Endothelial cell of umbilical vein (primary cell): ENCODE results near the gene FLRT3. TPM values are rescaled to one million over a fixed set of nuclear protein-coding genes. Genes with fewer than 3 reads are reported as not detected.

Source experiments
- BruUV-seq: library from RNA; stranded (reverse); fragments of 400-500 nt; replicated peaks from 2 replicates; lab custom pipeline; 2021; lab: Mats Ljungman, UMichigan
- CTCF ChIA-PET: fragments of 300-600, 350-600 bp; sonication (Branson Sonifier 250); formaldehyde crosslinking; loops from one replicate; lab custom pipeline; 2021; ENCODE audit warnings: antibody characterized with exemption, inconsistent platforms; lab: Charles Lee
- POLR2A ChIA-PET: fragments of 300-600, 350-600 bp; sonication (Branson Sonifier 250); formaldehyde crosslinking; loops from one replicate; lab custom pipeline; 2021; ENCODE audit warnings: antibody characterized with exemption, inconsistent platforms; lab: Charles Lee
- DNase-seq: peaks from one replicate; pipeline ENCODE4 v3.0.0-alpha.2; 2011; ENCODE audit warnings: low read depth, low spot score
- FAIRE-seq: peaks from 2 replicates; lab custom pipeline; 2011; peaks lifted over from hg19 to GRCh38; lab: Jason Lieb, UNC
- H2AFZ ChIP-seq: 2 replicates; pipeline ENCODE4 v1.6.0; 2012; ENCODE audit warnings: low read depth, low read length, control low read depth, inconsistent platforms
- H3K27ac ChIP-seq: 2 replicates; pipeline ENCODE4 v1.5.1; 2011; ENCODE audit warnings: low read depth, mild to moderate bottlenecking, control low read depth, low read length, moderate library complexity; ENCODE audit not compliant: insufficient read depth
- H3K27me3 ChIP-seq, 2 experiments: 2 replicates each; pipeline versions ENCODE4 v1.6.0 to v1.6.1; 2011; ENCODE audit warnings: low read length in 2 of 2, mixed read lengths in 1 of 2; ENCODE audit not compliant: control insufficient read depth in 2 of 2, insufficient read depth in 2 of 2
- H3K36me3 ChIP-seq, 2 experiments: 2 replicates in 1 of 2; 3 replicates in 1 of 2; pipeline ENCODE4 v1.5.1; 2011; ENCODE audit warnings: low read length in 2 of 2, mild to moderate bottlenecking in 1 of 2, moderate library complexity in 1 of 2; ENCODE audit not compliant: control insufficient read depth in 2 of 2, insufficient read depth in 2 of 2; ENCODE audit errors: extremely low read depth in 1 of 2
- H3K4me1 ChIP-seq: 3 replicates; pipeline ENCODE4 v1.5.1; 2011; ENCODE audit warnings: mild to moderate bottlenecking, low read length; ENCODE audit not compliant: control insufficient read depth, insufficient read depth; ENCODE audit errors: extremely low read depth
- H3K4me2 ChIP-seq: 2 replicates; pipeline ENCODE4 v1.6.1; 2011; ENCODE audit warnings: low read length, control low read depth, mixed read lengths; ENCODE audit not compliant: insufficient read depth
- H3K4me3 ChIP-seq, 3 experiments: fragments of 200-600 bp in 1 of 3; sonication (generic), shearing (Covaris generic) in 1 of 3; replicated peaks in 1 of 3; 2 replicates each; pipeline ENCODE4 v1.5.1; 2011 to 2016; ENCODE audit warnings: control low read depth in 3 of 3, low read length in 3 of 3, mild to moderate bottlenecking in 2 of 3, inconsistent platforms in 1 of 3, low read depth in 1 of 3, moderate library complexity in 1 of 3; ENCODE audit not compliant: insufficient read depth in 1 of 3
- H3K79me2 ChIP-seq: 2 replicates; pipeline ENCODE4 v1.6.0; 2012; ENCODE audit warnings: low read length, inconsistent platforms; ENCODE audit not compliant: control insufficient read depth, insufficient read depth
- H3K9ac ChIP-seq: replicated peaks from 2 replicates; pipeline ENCODE3; 2011; ENCODE audit warnings: low read length, control low read depth; ENCODE audit not compliant: insufficient read depth; ENCODE audit errors: extremely low read depth
- H3K9me1 ChIP-seq: replicated peaks from 3 replicates; pipeline ENCODE4 v1.6.0; 2011; ENCODE audit warnings: mild to moderate bottlenecking, low read length; ENCODE audit not compliant: control insufficient read depth, insufficient read depth; ENCODE audit errors: extremely low read depth
- H3K9me3 ChIP-seq: replicated peaks from 2 replicates; pipeline ENCODE4 v1.5.1; 2012; ENCODE audit warnings: low read length, inconsistent platforms; ENCODE audit not compliant: control insufficient read depth, insufficient read depth
- H4K20me1 ChIP-seq: replicated peaks from 2 replicates; pipeline ENCODE3; 2011; ENCODE audit warnings: mild to moderate bottlenecking, low read length; ENCODE audit not compliant: control insufficient read depth, insufficient read depth; ENCODE audit errors: extremely low read depth
- CTCF ChIP-seq, 2 donors: IDR thresholded peaks; 1 replicate in 1 of 2; 2 replicates in 1 of 2; pipeline ENCODE4 v1.5.1; 2011; ENCODE audit warnings: low read length in 2 of 2, mild to moderate bottlenecking in 2 of 2, moderate library complexity in 2 of 2, control low read depth in 1 of 2, inconsistent platforms in 1 of 2, low read depth in 1 of 2; ENCODE audit not compliant: insufficient read depth in 1 of 2; ENCODE audit errors: extremely low read depth in 1 of 2
- EZH2 ChIP-seq: IDR thresholded peaks from 2 replicates; pipeline ENCODE4 v1.6.1; 2012; ENCODE audit warnings: borderline replicate concordance, low read depth, mild to moderate bottlenecking, moderate library complexity, low read length, inconsistent platforms; ENCODE audit not compliant: severe bottlenecking
- FOS ChIP-seq: IDR thresholded peaks from 2 replicates; pipeline ENCODE4 v1.6.1; 2011; ENCODE audit warnings: mild to moderate bottlenecking, low read length, moderate library complexity, borderline replicate concordance; ENCODE audit not compliant: insufficient read depth
- GATA2 ChIP-seq: IDR thresholded peaks from 2 replicates; pipeline ENCODE4 v1.7.0; 2011; ENCODE audit warnings: low read depth, mild to moderate bottlenecking, moderate library complexity, mixed read lengths, low read length; ENCODE audit not compliant: insufficient read length, insufficient read depth
- JUN ChIP-seq: IDR thresholded peaks from 2 replicates; pipeline ENCODE4 v1.6.1; 2011; ENCODE audit warnings: borderline replicate concordance, low read depth; ENCODE audit not compliant: insufficient read length, insufficient read depth
- MAX ChIP-seq: IDR thresholded peaks from 2 replicates; pipeline ENCODE4 v1.6.1; 2011; ENCODE audit not compliant: insufficient read depth, insufficient read length
- MYC ChIP-seq: IDR thresholded peaks from one replicate; pipeline ENCODE4 v1.6.1; 2011; ENCODE audit warnings: mild to moderate bottlenecking, low read depth, low read length
- POLR2A ChIP-seq: IDR thresholded peaks from 2 replicates; pipeline ENCODE4 v1.6.1; 2012; ENCODE audit warnings: low read depth, mild to moderate bottlenecking, control low read depth, low read length
- POLR2AphosphoS5 ChIP-seq: IDR thresholded peaks from 2 replicates; pipeline ENCODE4 v1.6.1; 2012; ENCODE audit warnings: low read depth, mild to moderate bottlenecking, control low read depth, low read length, moderate library complexity; ENCODE audit not compliant: insufficient read depth
- dilution Hi-C: fragments of 300-500 bp; cut with MboI; formaldehyde crosslinking; loops from one replicate; pipeline ENCODE4 v1.15.0; 2019; ENCODE audit warnings: low sequenced_read_pairs; ENCODE audit not compliant: extremely low pct_ligation_motif_present
- intact Hi-C: fragments of 100-400 bp; cut with micrococcal nuclease; formaldehyde crosslinking; loops from one replicate; pipeline ENCODE4 v1.10.0; 2022
- polyA plus RNA-seq, 4 experiments: library from polyadenylated mRNA; depleted of rRNA in 3 of 4; stranded (reverse) in 3 of 4; unstranded in 1 of 4; fragments of >200 nt; gene quantifications; 2 replicates each; pipeline versions ENCODE4 v1.2.1 to v1.2.3, GENCODE V29; 2011 to 2012; ENCODE audit warnings: missing spikeins in 1 of 4
- total RNA-seq: library from RNA; stranded (reverse); gene quantifications from 2 replicates; pipeline ENCODE4 v1.2.3, GENCODE V29; 2021

The FLRT3 gene
- total and polyA plus RNA-seq, 2 donors (not counting 3 experiments of a cell fraction or from before 2014, with no cell fraction given) = 0.06 to 0.13 TPM

DNA sequence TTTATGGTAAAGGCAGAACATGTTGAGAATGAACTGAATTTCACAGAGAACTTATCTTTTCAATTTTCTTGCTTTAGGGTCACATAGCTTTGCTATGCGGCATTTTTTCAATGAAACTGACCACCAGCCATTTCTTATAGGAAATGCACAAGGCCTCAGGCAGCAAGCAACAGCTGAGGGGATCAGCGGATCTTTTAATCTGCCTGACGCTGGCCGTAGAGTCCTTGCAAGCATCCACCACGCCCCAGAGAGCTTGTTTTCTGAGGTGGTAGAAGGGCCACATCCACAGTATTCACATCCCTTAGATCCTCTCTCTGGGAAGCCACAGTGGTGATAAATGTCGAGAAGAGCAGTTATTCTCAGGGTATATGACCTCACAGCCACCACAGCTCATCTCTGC is 34.3 kb downstream of the FLRT3 start:
- dilution Hi-C loops = no loop called here
- ChIA-PET POLR2A (no interaction called here), CTCF (no interaction called here)

DNA sequence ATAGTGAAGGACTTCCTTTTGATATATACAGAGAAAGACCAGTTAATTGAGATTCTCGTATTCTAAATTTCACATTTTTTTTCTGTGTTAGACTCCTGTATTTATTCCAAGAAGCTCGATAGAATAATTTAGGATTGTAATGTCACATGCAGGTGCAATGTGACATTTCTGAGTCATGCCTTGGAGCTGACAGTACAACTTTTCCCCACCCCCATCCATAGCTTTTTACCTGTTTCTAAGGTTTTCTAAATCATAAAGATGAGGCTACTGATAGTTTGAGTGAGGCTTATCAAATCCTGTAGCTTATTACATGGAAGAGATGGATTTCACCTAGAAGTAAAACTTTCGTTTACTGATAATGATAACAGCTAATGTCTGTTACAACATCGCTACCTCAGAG is 37.6 kb downstream of the FLRT3 start:
- FAIRE-seq (no peak), DNase-seq (no peak)
- TF ChIP-seq GATA2 = no peak
- TF ChIP-seq FOS = no peak
- TF ChIP-seq POLR2A = no peak
- no peak for TF ChIP-seq CTCF (IDR thresholded peaks at IDR 0.05; ENCODE audit: extremely low read depth in 1 of 2, insufficient read depth in 1 of 2, low read depth in 1 of 2, low read length in 2 of 2)
- no peak for TF ChIP-seq MAX
- no peak for TF ChIP-seq POLR2AphosphoS5
- TF ChIP-seq MYC = no peak
- TF ChIP-seq EZH2 = no peak
- no peak for TF ChIP-seq JUN
- POLR2A ChIA-PET = no interaction called here
- Histone ChIP-seq H3K9me1 (no peaks in the 10 kb centered on the region), H3K4me1 (no peaks in the 10 kb centered on the region), H3K4me2 (no peak overlapping the region), H3K27me3 (no peaks in the 10 kb centered on the region), H3K27ac (no peak overlapping the region), H3K4me3 (no peak overlapping the region), H3K9me3 (no peaks in the 10 kb centered on the region), H2AFZ (no peak overlapping the region), H3K36me3 (no peaks in the 10 kb centered on the region), H3K79me2 (no peaks in the 10 kb centered on the region), H3K9ac (no peak overlapping the region), H4K20me1 (no peaks in the 10 kb centered on the region)
- intact Hi-C loops (no loop called here), dilution Hi-C loops (no loop called here)
- CTCF ChIA-PET = no interaction called here
- no TSS peak for BruUV-seq

More for the DNA sequence above, 34.3 kb downstream of the FLRT3 start:
- Histone ChIP-seq H3K27ac (no peak overlapping the region), H3K9me3 (no peaks in the 10 kb centered on the region), H3K4me1 (no peaks in the 10 kb centered on the region), H3K79me2 (no peaks in the 10 kb centered on the region), H4K20me1 (no peaks in the 10 kb centered on the region), H3K36me3 (no peaks in the 10 kb centered on the region), H3K9ac (no peak overlapping the region), H3K27me3 (no peaks in the 10 kb centered on the region), H2AFZ (no peak overlapping the region), H3K4me3 (no peak overlapping the region), H3K4me2 (no peak overlapping the region), H3K9me1 (no peaks in the 10 kb centered on the region)
- intact Hi-C loops = no loop called here
- no peak for TF ChIP-seq JUN
- TF ChIP-seq POLR2AphosphoS5 = no peak
- no peak for TF ChIP-seq FOS
- TF ChIP-seq MYC = no peak
- TF ChIP-seq POLR2A = no peak
- TF ChIP-seq EZH2 = no peak
- no peak for FAIRE-seq
- no peak for DNase-seq
- no TSS peak for BruUV-seq
